IPS-18a (cell line): ENCODE data around the gene RASA1.

Source experiments
- H3K27ac ChIP-seq: one replicate; pipeline ENCODE4 v1.5.1; 2013; ENCODE audit warnings: low read length
- H3K27me3 ChIP-seq: one replicate; pipeline ENCODE4 v1.6.1; 2013; ENCODE audit warnings: mild to moderate bottlenecking, low read length; ENCODE audit not compliant: control insufficient read depth, insufficient read depth
- H3K36me3 ChIP-seq: one replicate; pipeline ENCODE4 v1.6.1; 2013; ENCODE audit warnings: low read depth, low read length; ENCODE audit not compliant: control insufficient read depth
- H3K4me1 ChIP-seq: one replicate; pipeline ENCODE4 v1.6.1; 2013; ENCODE audit warnings: low read depth, low read length; ENCODE audit not compliant: control insufficient read depth
- H3K4me3 ChIP-seq: one replicate; pipeline ENCODE4 v1.5.1; 2013; ENCODE audit warnings: low read length
- H3K9ac ChIP-seq: one replicate; pipeline ENCODE4 v1.6.1; 2013; ENCODE audit warnings: mild to moderate bottlenecking, low read length, moderate library complexity
- H3K9me3 ChIP-seq: one replicate; pipeline ENCODE4 v1.6.1; 2013; ENCODE audit warnings: low read depth, low read length; ENCODE audit not compliant: control insufficient read depth

The RASA1 gene

GRCh38 chr5:87404359-87404758 lies 136.7 kb downstream of the RASA1 start:
- H3K27ac ChIP-seq = no peak overlapping the region
- no peak overlapping the region for H3K4me3 ChIP-seq
- H3K27me3 ChIP-seq = no peaks in the 10 kb centered on the region
- H3K4me1 ChIP-seq = no peaks in the 10 kb centered on the region
- H3K9me3 ChIP-seq = no peaks in the 10 kb centered on the region
- no peak overlapping the region for H3K9ac ChIP-seq
- peaks cover 88% of the 10 kb centered on the region for H3K36me3 ChIP-seq

GRCh38 chr5:87405472-87406155 lies 137.9 kb downstream of the RASA1 start:
- no peaks in the 10 kb centered on the region for H3K9me3 ChIP-seq
- no peak overlapping the region for H3K4me3 ChIP-seq
- H3K27ac ChIP-seq = no peak overlapping the region
- H3K9ac ChIP-seq = no peak overlapping the region
- peaks cover 90% of the 10 kb centered on the region for H3K36me3 ChIP-seq
- H3K27me3 ChIP-seq = no peaks in the 10 kb centered on the region
- H3K4me1 ChIP-seq = no peaks in the 10 kb centered on the region

GRCh38 chr5:87408204-87408603 lies 140.5 kb downstream of the RASA1 start:
- peaks cover 7% of the 10 kb centered on the region for H3K4me1 ChIP-seq
- no peak overlapping the region for H3K27ac ChIP-seq
- H3K9me3 ChIP-seq = no peaks in the 10 kb centered on the region
- H3K36me3 ChIP-seq = peaks cover 73% of the 10 kb centered on the region
- no peak overlapping the region for H3K9ac ChIP-seq
- H3K27me3 ChIP-seq = no peaks in the 10 kb centered on the region
- no peak overlapping the region for H3K4me3 ChIP-seq

GRCh38 chr5:87410931-87411330 lies 143.2 kb downstream of the RASA1 start:
- Histone ChIP-seq H3K27ac (no peak overlapping the region), H3K36me3 (peaks cover 50% of the 10 kb centered on the region), H3K4me1 (peaks cover 9% of the 10 kb centered on the region), H3K4me3 (peak overlapping the region; percentile 89), H3K9ac (peak overlapping the region; percentile 22), H3K9me3 (no peaks in the 10 kb centered on the region), H3K27me3 (no peaks in the 10 kb centered on the region)

GRCh38 chr5:87411586-87411972 lies 143.9 kb downstream of the RASA1 start:
- no peaks in the 10 kb centered on the region for H3K27me3 ChIP-seq
- peaks cover 44% of the 10 kb centered on the region for H3K36me3 ChIP-seq
- no peak overlapping the region for H3K27ac ChIP-seq
- peak overlapping the region; percentile 81 for H3K9ac ChIP-seq
- H3K4me1 ChIP-seq = peaks cover 9% of the 10 kb centered on the region
- peak overlapping the region; percentile 89 for H3K4me3 ChIP-seq
- H3K9me3 ChIP-seq = no peaks in the 10 kb centered on the region

- Histone ChIP-seq H3K9me3 (no peaks in the 10 kb centered on the region), H3K4me3 (peak overlapping the region; percentile 89), H3K27me3 (no peaks in the 10 kb centered on the region), H3K9ac (peak overlapping the region; percentile 81), H3K4me1 (peaks cover 9% of the 10 kb centered on the region), H3K27ac (peak overlapping the region; percentile 48), H3K36me3 (peaks cover 39% of the 10 kb centered on the region)
These were observed 144.4 kb downstream of the RASA1 start for GRCh38 chr5:87411973-87412629.

- Histone ChIP-seq H3K27ac (peak within 1 kb of the TSS; percentile 72), H3K36me3 (peaks cover 32% of the 10 kb centered on the region), H3K4me3 (peak within 1 kb of the TSS; percentile 89), H3K4me1 (peaks cover 9% of the 10 kb centered on the region), H3K9me3 (no peaks in the 10 kb centered on the region), H3K9ac (peak within 1 kb of the TSS; percentile 81), H3K27me3 (no peaks in the 10 kb centered on the region)
These were observed 145.1 kb downstream of the RASA1 start, which contains the start of gene CCNH for GRCh38 chr5:87412630-87413342. CCNH (minus strand) TSS chr5:87412930; CDS start chr5:87412794, 136 bp downstream.

- Histone ChIP-seq H3K27me3 (no peaks in the 10 kb centered on the region), H3K4me1 (peaks cover 9% of the 10 kb centered on the region), H3K36me3 (peaks cover 27% of the 10 kb centered on the region), H3K4me3 (peak overlapping the region; percentile 89), H3K9me3 (no peaks in the 10 kb centered on the region), H3K9ac (peak overlapping the region; percentile 53), H3K27ac (peak overlapping the region; percentile 72)
These were observed 145.6 kb downstream of the RASA1 start for GRCh38 chr5:87413343-87413645.

GRCh38 chr5:87418506-87418905 lies 150.8 kb downstream of the RASA1 start:
- Histone ChIP-seq H3K9me3 (no peaks in the 10 kb centered on the region), H3K36me3 (no peaks in the 10 kb centered on the region), H3K4me3 (no peak overlapping the region), H3K4me1 (no peaks in the 10 kb centered on the region), H3K27ac (no peak overlapping the region), H3K27me3 (no peaks in the 10 kb centered on the region), H3K9ac (no peak overlapping the region)

GRCh38 chr5:87421307-87421706 lies 153.6 kb downstream of the RASA1 start:
- Histone ChIP-seq H3K9ac (no peak overlapping the region), H3K4me3 (no peak overlapping the region), H3K9me3 (no peaks in the 10 kb centered on the region), H3K27me3 (no peaks in the 10 kb centered on the region), H3K36me3 (no peaks in the 10 kb centered on the region), H3K4me1 (no peaks in the 10 kb centered on the region), H3K27ac (no peak overlapping the region)

GRCh38 chr5:87423755-87424154 lies 156.1 kb downstream of the RASA1 start:
- no peak overlapping the region for H3K4me3 ChIP-seq
- H3K9me3 ChIP-seq = no peaks in the 10 kb centered on the region
- H3K4me1 ChIP-seq = no peaks in the 10 kb centered on the region
- no peaks in the 10 kb centered on the region for H3K27me3 ChIP-seq
- H3K9ac ChIP-seq = no peak overlapping the region
- H3K27ac ChIP-seq = no peak overlapping the region
- H3K36me3 ChIP-seq = no peaks in the 10 kb centered on the region
